A673 (cell line): Measurements from ENCODE around the gene BGN. TPM values are rescaled to one million over a fixed set of nuclear protein-coding genes. Genes with fewer than 3 reads are reported as not detected.

Source experiments
- BruUV-seq: library from RNA; stranded (reverse); fragments of 400-500 nt; replicated peaks from 2 replicates; lab custom pipeline; 2021; lab: Mats Ljungman, UMichigan
- CTCF ChIA-PET: fragments of 300-600 bp; sonication (Branson Sonifier 250); formaldehyde crosslinking; loops from one replicate; lab custom pipeline; 2022; ENCODE audit warnings: antibody characterized with exemption; lab: Charles Lee
- POLR2A ChIA-PET: fragments of 300-600 bp; sonication (Branson Sonifier 250); formaldehyde crosslinking; loops from one replicate; lab custom pipeline; 2022; ENCODE audit warnings: antibody characterized with exemption; ENCODE audit not compliant: low non-redundant PET; lab: Charles Lee
- DNase-seq: peaks from one replicate; pipeline ENCODE4 v3.0.0-alpha.2; 2015; ENCODE audit warnings: low spot score
- H3K27ac ChIP-seq: fragments of 200-600 bp; sonication (generic); 2 replicates; pipeline ENCODE4 v1.5.1; 2016; ENCODE audit warnings: mixed run types, low read depth, mild to moderate bottlenecking, mixed read lengths, antibody characterized with exemption, low read length; ENCODE audit not compliant: poor library complexity, severe bottlenecking
- H3K27me3 ChIP-seq: fragments of 200-600 bp; sonication (generic); replicated peaks from 2 replicates; pipeline ENCODE4 v1.6.1; 2017; ENCODE audit warnings: mixed run types, low read depth, mild to moderate bottlenecking, mixed read lengths, antibody characterized with exemption, low read length; ENCODE audit not compliant: insufficient read depth, poor library complexity
- H3K36me3 ChIP-seq: fragments of 200-600 bp; sonication (generic); 2 replicates; pipeline ENCODE4 v1.6.1; 2016; ENCODE audit warnings: mixed run types, mild to moderate bottlenecking, mixed read lengths, antibody characterized with exemption, low read length; ENCODE audit not compliant: insufficient read depth, poor library complexity, severe bottlenecking
- H3K4me1 ChIP-seq: fragments of 200-600 bp; sonication (generic); 2 replicates; pipeline ENCODE4 v1.6.1; 2017; ENCODE audit warnings: mixed run types, mild to moderate bottlenecking, mixed read lengths, antibody characterized with exemption, low read length; ENCODE audit not compliant: insufficient read depth, poor library complexity, severe bottlenecking
- H3K4me3 ChIP-seq: fragments of 200-600 bp; sonication (generic); 2 replicates; pipeline ENCODE4 v1.5.1; 2016; ENCODE audit warnings: low read depth, mixed run types, mild to moderate bottlenecking, mixed read lengths, low read length; ENCODE audit not compliant: poor library complexity, severe bottlenecking
- H3K9me3 ChIP-seq: fragments of 200-600 bp; sonication (generic); 2 replicates; pipeline ENCODE4 v1.6.1; 2016; ENCODE audit warnings: mixed run types, low read depth, mild to moderate bottlenecking, mixed read lengths, antibody characterized with exemption, low read length; ENCODE audit not compliant: poor library complexity, severe bottlenecking
- CTCF ChIP-seq: fragments of 300-800, 200-600 bp; sonication (generic); conservative IDR thresholded peaks from 2 replicates; pipeline ENCODE4 v1.5.1; 2017; ENCODE audit warnings: low read depth, mild to moderate bottlenecking, antibody characterized with exemption, low read length, moderate library complexity, mixed read lengths
- EZH2 ChIP-seq: fragments of 200-600 bp; sonication (generic); IDR thresholded peaks from 2 replicates; pipeline ENCODE4 v1.6.1; 2017; ENCODE audit warnings: borderline replicate concordance, low read depth, mild to moderate bottlenecking, mixed read lengths, antibody characterized with exemption, low read length; ENCODE audit not compliant: poor library complexity, severe bottlenecking
- intact Hi-C: fragments of 100-400 bp; cut with micrococcal nuclease; formaldehyde crosslinking; loops from one replicate; pipeline ENCODE4 v1.10.0; 2022; ENCODE audit not compliant: unreplicated experiment
- total RNA-seq: library from RNA; stranded (reverse); gene quantifications from 2 replicates; pipeline ENCODE4 v1.2.3, GENCODE V29; 2021

The BGN gene
- total RNA-seq, 1 experiment from 2014 or later, result 51.8 TPM

GRCh38 chrX:153495903-153496589 lies 1.3 kb downstream of the BGN start:
- Histone ChIP-seq H3K27me3 (no peaks in the 10 kb centered on the region), H3K9me3 (no peaks in the 10 kb centered on the region), H3K36me3 (no peaks in the 10 kb centered on the region), H3K27ac (no peak overlapping the region), H3K4me1 (peaks cover 35% of the 10 kb centered on the region), H3K4me3 (peak overlapping the region; percentile 39)
- POLR2A ChIA-PET, result no interaction called here
- BruUV-seq, result no TSS peak
- intact Hi-C loops, result loop anchor here (2.0 kb wide), 1 partner anchor 25 kb away; the partner anchor contains the start of gene HAUS7
- TF ChIP-seq EZH2 (no peak), CTCF (no peak)
- CTCF ChIA-PET, result interaction anchor here (0.7 to 1.5 kb wide), 3 partner anchors 26 to 35 kb away, joined by 3 to 9 read pairs (median 5); partner anchors contain the start of gene HAUS7
- no peak for DNase-seq

GRCh38 chrX:153496590-153496959 lies 1.8 kb downstream of the BGN start:
- Histone ChIP-seq H3K4me1 (peaks cover 29% of the 10 kb centered on the region), H3K36me3 (no peaks in the 10 kb centered on the region), H3K4me3 (no peak overlapping the region), H3K27ac (no peak overlapping the region), H3K27me3 (no peaks in the 10 kb centered on the region), H3K9me3 (no peaks in the 10 kb centered on the region)
- peak; percentile 38 for DNase-seq
- POLR2A ChIA-PET, result no interaction called here
- TF ChIP-seq CTCF (no peak), EZH2 (no peak)
- no TSS peak for BruUV-seq
- intact Hi-C loops, result no loop called here
- CTCF ChIA-PET, result interaction anchor here (0.7 to 1.4 kb wide), 2 partner anchors 26 to 36 kb away, joined by 3 to 5 read pairs; partner anchors contain the start of gene HAUS7

- Histone ChIP-seq H3K27me3 (no peaks in the 10 kb centered on the region), H3K4me1 (peaks cover 20% of the 10 kb centered on the region), H3K36me3 (no peaks in the 10 kb centered on the region), H3K9me3 (no peaks in the 10 kb centered on the region), H3K4me3 (no peak overlapping the region), H3K27ac (no peak overlapping the region)
- no peak for DNase-seq
- ChIA-PET POLR2A (no interaction called here), CTCF (no interaction called here)
- no TSS peak for BruUV-seq
- TF ChIP-seq CTCF (no peak), EZH2 (no peak)
- intact Hi-C loops, result no loop called here
Observed at GRCh38 chrX:153498453-153498852, 3.7 kb downstream of the BGN start.
